IMR-90 (cell line): Measurements from ENCODE around the gene STAG1. TPM values are rescaled to one million over a fixed set of nuclear protein-coding genes. Genes with fewer than 3 reads are reported as not detected.

Experiments used
- ATAC-seq: fragments of 200-7000 bp; cut with Tn5 transposase; 2 replicates; pipeline ENCODE4 v1.9.1; 2020; ENCODE audit warnings: low read depth, mild to moderate bottlenecking, moderate library complexity
- BruUV-seq: library from RNA; stranded (reverse); fragments of 400-500 nt; replicated peaks from 2 replicates; lab custom pipeline; 2021; lab: Mats Ljungman, UMichigan
- CTCF ChIA-PET: fragments of 300-600 bp; formaldehyde crosslinking; extraction: SDS; loops from one replicate; lab custom pipeline; 2021; ENCODE audit warnings: antibody characterized with exemption; lab: Yijun Ruan, JAX
- POLR2A ChIA-PET: fragments of 300-600 bp; sonication (Branson Sonifier 250); formaldehyde crosslinking; loops from one replicate; lab custom pipeline; 2022; ENCODE audit warnings: antibody characterized with exemption; ENCODE audit not compliant: unreplicated experiment; lab: Charles Lee
- DNase-seq: peaks from one replicate; pipeline ENCODE4 v3.0.0; 2013
- H2AFZ ChIP-seq: replicated peaks from 2 replicates; pipeline ENCODE3; 2013; ENCODE audit warnings: low read length, mild to moderate bottlenecking; ENCODE audit not compliant: poor library complexity
- H2AK5ac ChIP-seq: 2 replicates; pipeline ENCODE4 v1.6.1; 2013; ENCODE audit warnings: low read depth, low read length, inconsistent platforms
- H2AK9ac ChIP-seq: replicated peaks from 2 replicates; pipeline ENCODE3; 2013; ENCODE audit warnings: mild to moderate bottlenecking, low read depth, low read length, moderate library complexity; ENCODE audit not compliant: poor library complexity
- H2BK120ac ChIP-seq: 2 replicates; pipeline ENCODE4 v1.6.1; 2013; ENCODE audit warnings: low read depth, low read length, inconsistent platforms
- H2BK15ac ChIP-seq: 3 replicates; pipeline ENCODE4 v1.6.1; 2013; ENCODE audit warnings: low read depth, low read length, inconsistent platforms
- H2BK20ac ChIP-seq: 2 replicates; pipeline ENCODE4 v1.6.1; 2013; ENCODE audit warnings: low read depth, mild to moderate bottlenecking, inconsistent platforms, low read length, moderate library complexity
- H2BK5ac ChIP-seq: 2 replicates; pipeline ENCODE4 v1.6.1; 2013; ENCODE audit warnings: mild to moderate bottlenecking, low read depth, low read length, inconsistent platforms; ENCODE audit not compliant: poor library complexity, severe bottlenecking
- H3K14ac ChIP-seq: replicated peaks from 2 replicates; pipeline ENCODE4 v1.6.1; 2013; ENCODE audit warnings: low read depth, low read length, inconsistent platforms
- H3K18ac ChIP-seq: 2 replicates; pipeline ENCODE4 v1.6.1; 2013; ENCODE audit warnings: low read depth, low read length, control low read depth
- H3K23ac ChIP-seq: 2 replicates; pipeline ENCODE4 v1.6.1; 2013; ENCODE audit warnings: low read depth, low read length, inconsistent platforms
- H3K27ac ChIP-seq: 2 replicates; pipeline ENCODE4 v1.5.1; 2013; ENCODE audit warnings: mild to moderate bottlenecking, control low read depth, low read length; ENCODE audit not compliant: insufficient read depth
- H3K27me3 ChIP-seq: 2 replicates; pipeline ENCODE4 v1.6.1; 2013; ENCODE audit warnings: low read length; ENCODE audit not compliant: control insufficient read depth, insufficient read depth
- H3K36me3 ChIP-seq: 2 replicates; pipeline ENCODE4 v1.6.1; 2013; ENCODE audit warnings: low read length, mixed read lengths; ENCODE audit not compliant: control insufficient read depth, insufficient read depth
- H3K4ac ChIP-seq: 2 replicates; pipeline ENCODE4 v1.6.1; 2013; ENCODE audit warnings: low read depth, low read length, inconsistent platforms
- H3K4me1 ChIP-seq: 2 replicates; pipeline ENCODE4 v1.6.1; 2013; ENCODE audit warnings: low read length, mixed read lengths; ENCODE audit not compliant: control insufficient read depth, insufficient read depth
- H3K4me2 ChIP-seq: 2 replicates; pipeline ENCODE4 v1.6.1; 2013; ENCODE audit warnings: low read depth, mild to moderate bottlenecking, control low read depth, low read length, moderate library complexity
- H3K4me3 ChIP-seq: 2 replicates; pipeline ENCODE4 v1.5.1; 2013; ENCODE audit warnings: low read depth, mild to moderate bottlenecking, control low read depth, low read length, moderate library complexity; ENCODE audit not compliant: insufficient read depth
- H3K56ac ChIP-seq: 2 replicates; pipeline ENCODE4 v1.6.1; 2013; ENCODE audit warnings: low read length, inconsistent platforms; ENCODE audit not compliant: insufficient read depth; ENCODE audit errors: extremely low read depth
- H3K79me1 ChIP-seq, 2 experiments: 2 replicates each; pipeline ENCODE4 v1.6.1; 2013; ENCODE audit warnings: low read length in 2 of 2, inconsistent platforms in 1 of 2, low read depth in 1 of 2
- H3K9ac ChIP-seq: 2 replicates; pipeline ENCODE4 v1.6.1; 2013; ENCODE audit warnings: low read depth, low read length, control low read depth
- H3K9me1 ChIP-seq: 2 replicates; pipeline ENCODE4 v1.6.1; 2013; ENCODE audit warnings: low read length, inconsistent platforms; ENCODE audit not compliant: insufficient read depth
- H3K9me3 ChIP-seq: 2 replicates; pipeline ENCODE4 v1.6.1; 2013; ENCODE audit warnings: low read length; ENCODE audit not compliant: control insufficient read depth, insufficient read depth
- H4K20me1 ChIP-seq: 2 replicates; pipeline ENCODE4 v1.6.1; 2013; ENCODE audit warnings: low read length, inconsistent platforms; ENCODE audit not compliant: insufficient read depth
- H4K5ac ChIP-seq: 2 replicates; pipeline ENCODE4 v1.6.1; 2013; ENCODE audit warnings: mild to moderate bottlenecking, low read depth, low read length, control low read depth
- H4K8ac ChIP-seq, 2 experiments: 2 replicates each; pipeline ENCODE4 v1.6.1; 2013; ENCODE audit warnings: low read depth in 2 of 2, low read length in 2 of 2, control low read depth in 1 of 2, inconsistent platforms in 1 of 2
- H4K91ac ChIP-seq: 2 replicates; pipeline ENCODE4 v1.6.1; 2013; ENCODE audit warnings: low read depth, low read length, inconsistent platforms; ENCODE audit not compliant: insufficient read depth
- FOS ChIP-seq: fragments of 150-350 bp; IDR thresholded peaks from 2 replicates; pipeline ENCODE4 v1.6.1; 2016; ENCODE audit warnings: low read depth, low read length
- MXI1 ChIP-seq: IDR thresholded peaks from 2 replicates; pipeline ENCODE4 v1.6.1; 2012; ENCODE audit warnings: low read depth, mild to moderate bottlenecking, low read length, moderate library complexity, borderline replicate concordance
- RCOR1 ChIP-seq: IDR thresholded peaks from 2 replicates; pipeline ENCODE4 v1.6.1; 2012; ENCODE audit warnings: mild to moderate bottlenecking, low read length, improper control_type of control experiment; ENCODE audit not compliant: insufficient replicate concordance
- SMC3 ChIP-seq: fragments of 150-350 bp; IDR thresholded peaks from 2 replicates; pipeline ENCODE4 v1.6.1; 2016; ENCODE audit warnings: low read depth, mild to moderate bottlenecking, antibody characterized with exemption, low read length, moderate library complexity
- WGBS, 2 experiments: methylation state at CpG; one replicate each; pipeline versions ENCODE4 v1.1.5 to v1.1.7; 2013; ENCODE audit warnings: missing lambda C conversion rate in 2 of 2; ENCODE audit not compliant: insufficient read length in 1 of 2; ENCODE audit errors: extremely low coverage in 2 of 2; 5-methylcytosine and 5-hydroxymethylcytosine counted together
- dilution Hi-C: fragments of 300-500 bp; cut with HindIII; formaldehyde crosslinking; loops from one replicate; pipeline ENCODE4 v1.14.3; 2018; ENCODE audit warnings: low sequenced_read_pairs; ENCODE audit not compliant: unreplicated experiment
- in situ Hi-C: fragments of 300-500 bp; cut with MboI; formaldehyde crosslinking; loops from 3 replicates; pipeline ENCODE4 v1.14.3; 2019; ENCODE audit warnings: low sequenced_read_pairs, inconsistent platforms, mixed read lengths
- intact Hi-C: fragments of 100-400 bp; cut with micrococcal nuclease; formaldehyde crosslinking; loops from 2 replicates; pipeline ENCODE4 v1.10.0; 2022
- polyA plus RNA-seq, 3 experiments: library from polyadenylated mRNA; depleted of rRNA; stranded (reverse); fragments of >200 nt; gene quantifications; 2 replicates each; pipeline ENCODE4 v1.2.3, GENCODE V29; 2012; ENCODE audit warnings: low replicate concordance in 1 of 3
- total RNA-seq: library from RNA; depleted of rRNA; stranded (reverse); fragments of >200 nt; gene quantifications from 2 replicates; pipeline ENCODE4 v1.2.3, GENCODE V29; 2012
- TF ChIP-seq, protein P1 (sequence below): fragments of 150-350 bp; IDR thresholded peaks from 2 replicates; pipeline ENCODE4 v1.6.1; 2017; ENCODE audit warnings: mild to moderate bottlenecking, antibody characterized with exemption, low read length, low read depth

STAG1 gene
- total and polyA plus RNA-seq, 2 of the 4 experiments (the other 2 are of a cell fraction) = 9.6 to 32.3 TPM

DNA sequence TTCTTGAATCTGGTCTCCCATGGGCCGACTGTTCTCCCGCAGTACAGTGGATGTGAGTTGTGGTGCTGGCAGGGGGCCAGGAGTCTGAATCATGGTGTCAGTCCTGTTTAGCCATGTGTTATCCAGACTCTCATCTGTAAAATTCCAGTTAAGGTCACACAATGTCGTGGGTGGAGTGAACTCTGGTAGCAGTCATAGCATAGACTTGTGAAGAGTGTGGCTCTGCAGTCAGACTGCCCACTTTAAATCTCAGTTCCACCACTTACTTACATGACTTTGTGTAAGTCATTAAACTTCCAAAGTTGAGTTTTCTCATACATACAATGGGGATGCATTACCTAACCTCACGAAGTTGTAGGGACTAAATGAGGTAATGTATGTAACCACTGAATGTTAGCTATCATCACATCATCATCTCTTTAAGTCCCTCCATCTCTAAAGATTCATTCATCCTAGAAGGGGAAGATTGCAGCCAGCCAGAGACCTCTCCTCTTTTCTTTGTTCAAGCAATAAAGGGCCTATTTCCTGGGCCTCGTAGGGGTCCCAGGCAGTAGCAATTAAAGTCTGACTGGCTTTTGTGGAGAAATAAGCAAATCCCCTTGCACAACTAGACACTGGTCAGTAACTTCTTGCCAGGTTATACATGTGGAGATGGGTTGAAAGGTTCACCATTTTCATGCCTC is 408.2 kb downstream of the STAG1 start:
- Histone ChIP-seq H3K9me1 (peaks cover 9% of the 10 kb centered on the region), H3K27ac (no peak overlapping the region), H3K14ac (peak overlapping the region; percentile 27; the same call in 1 of the 2 replicates), H3K36me3 (peaks cover 12% of the 10 kb centered on the region), H3K4me2 (peak overlapping the region; percentile 7; the same call in 1 of the 2 replicates), H3K9me3 (no peaks in the 10 kb centered on the region), H2BK120ac (peak overlapping the region; percentile 39), H4K5ac (0 out of 2 replicates have a peak overlapping the region, but pooled peaks have one; percentile 30), H2AK5ac (no peak overlapping the region), H3K27me3 (no peaks in the 10 kb centered on the region), H2BK20ac (peak overlapping the region; percentile 41), H3K4ac (peak overlapping the region; percentile 58), H3K18ac (peak overlapping the region; percentile 44; the same call in 1 of the 2 replicates), H4K8ac (peak overlapping the region in 1 of 2 experiments; percentile 34; a peak in 1 of 4 replicates), H2AK9ac (peak overlapping the region; percentile 67), H2BK5ac (peak overlapping the region; percentile 36), H2BK15ac (no peak overlapping the region; the same call in 2 of the 3 replicates), H4K20me1 (no peaks in the 10 kb centered on the region), H4K91ac (peak overlapping the region; percentile 14; the same call in 1 of the 2 replicates), H3K4me3 (no peak overlapping the region), H3K4me1 (peaks cover 8% of the 10 kb centered on the region), H3K23ac (peak overlapping the region; percentile 41; the same call in 1 of the 2 replicates), H3K79me1 (peaks cover 3 to 9% of the 10 kb centered on the region in 2 experiments; a peak in 3 of 4 replicates), H3K9ac (no peak overlapping the region), H2AFZ (peak overlapping the region; percentile 24), H3K56ac (no peak overlapping the region; the same call in 1 of the 2 replicates)
- ChIA-PET CTCF (interaction anchor here (0.6 to 0.7 kb wide), 2 partner anchors 23 to 234 kb away, joined by 3 to 4 read pairs; no protein-coding TSS in a partner anchor), POLR2A (no interaction called here)
- peak; percentile 88 for ATAC-seq
- WGBS, 2 experiments = no CpG with 5 or more reads among the region's 5 CpGs
- dilution Hi-C loops = no loop called here
- no TSS peak for BruUV-seq
- no peak for TF ChIP-seq SMC3
- peak; percentile 40 for TF ChIP-seq RCOR1
- TF ChIP-seq, protein P1, sequence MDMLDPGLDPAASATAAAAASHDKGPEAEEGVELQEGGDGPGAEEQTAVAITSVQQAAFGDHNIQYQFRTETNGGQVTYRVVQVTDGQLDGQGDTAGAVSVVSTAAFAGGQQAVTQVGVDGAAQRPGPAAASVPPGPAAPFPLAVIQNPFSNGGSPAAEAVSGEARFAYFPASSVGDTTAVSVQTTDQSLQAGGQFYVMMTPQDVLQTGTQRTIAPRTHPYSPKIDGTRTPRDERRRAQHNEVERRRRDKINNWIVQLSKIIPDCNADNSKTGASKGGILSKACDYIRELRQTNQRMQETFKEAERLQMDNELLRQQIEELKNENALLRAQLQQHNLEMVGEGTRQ = no peak
- TF ChIP-seq MXI1 = peak; percentile 77
- TF ChIP-seq FOS = peak; percentile 52; the same call in 1 of the 2 replicates
- in situ Hi-C loops = no loop called here
- DNase-seq = peak; percentile 98
- intact Hi-C loops = no loop called here
